GM19043 (cell line): ENCODE data around the gene SESN1.

ENCODE experiments used
- ATAC-seq: cut with Tn5 transposase; IDR thresholded peaks from one replicate; pipeline ENCODE4 v1.9.1; 2021; ENCODE audit warnings: low read depth; ENCODE audit not compliant: unreplicated experiment

The SESN1 gene

DNA sequence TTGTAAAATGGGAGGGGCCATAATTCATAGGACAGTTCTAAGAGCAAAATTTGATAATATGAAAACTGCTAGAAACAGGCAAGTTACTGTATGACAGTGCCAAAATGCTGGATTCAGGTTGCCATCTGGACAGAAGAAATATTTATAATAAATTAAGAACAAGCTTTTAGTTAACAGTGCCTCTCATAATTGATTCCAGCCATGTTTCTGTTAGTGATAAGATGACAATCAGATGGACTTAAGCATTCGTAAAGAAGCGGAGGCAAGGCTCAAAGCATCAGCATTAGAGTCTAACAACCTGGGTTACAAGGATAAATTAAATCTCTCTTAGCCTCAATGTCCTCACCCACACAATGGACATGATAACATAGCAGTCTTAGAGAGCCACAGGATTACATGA lies 61.0 kb downstream of the SESN1 start:
- ATAC-seq, result no peak

DNA sequence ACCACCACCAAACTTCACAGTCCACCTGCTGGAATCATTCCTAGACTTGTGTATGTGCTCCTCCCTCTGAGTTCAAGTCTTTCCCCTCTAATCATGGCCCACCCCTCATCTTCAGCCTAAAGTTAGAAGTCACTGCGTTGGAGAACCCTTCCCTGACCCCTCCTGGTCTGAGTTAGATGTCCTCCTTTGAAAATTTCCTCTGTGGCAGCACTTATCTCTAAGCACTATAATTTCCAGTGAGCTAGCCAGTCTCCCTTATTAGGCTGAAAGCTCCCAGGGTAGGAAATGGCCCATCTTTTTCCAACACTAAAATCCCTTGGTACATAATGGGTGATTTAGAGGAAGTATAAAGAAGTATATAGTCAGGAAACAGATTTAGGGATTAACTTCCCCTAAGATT lies 63.2 kb downstream of the SESN1 start:
- ATAC-seq, result no peak

DNA sequence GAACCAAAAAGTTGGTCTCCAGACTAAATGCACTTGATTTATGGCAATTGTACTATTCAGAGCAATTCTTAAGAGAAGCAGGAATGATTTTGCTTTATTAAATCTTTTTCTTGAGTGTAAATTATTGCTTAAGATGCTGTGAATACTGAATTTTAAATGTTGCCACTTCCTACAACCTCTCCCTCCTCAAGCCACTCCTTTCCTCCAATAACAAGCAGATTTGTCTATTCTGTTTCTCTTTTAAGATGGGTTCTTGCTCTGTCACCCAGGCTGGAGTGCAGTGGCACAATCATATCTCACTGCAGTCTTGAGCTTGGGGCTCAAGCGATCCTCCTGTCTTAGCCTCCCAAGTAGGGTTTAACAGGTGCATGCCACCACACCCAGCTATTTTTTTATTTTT lies 65.3 kb downstream of the SESN1 start:
- ATAC-seq, result no peak

DNA sequence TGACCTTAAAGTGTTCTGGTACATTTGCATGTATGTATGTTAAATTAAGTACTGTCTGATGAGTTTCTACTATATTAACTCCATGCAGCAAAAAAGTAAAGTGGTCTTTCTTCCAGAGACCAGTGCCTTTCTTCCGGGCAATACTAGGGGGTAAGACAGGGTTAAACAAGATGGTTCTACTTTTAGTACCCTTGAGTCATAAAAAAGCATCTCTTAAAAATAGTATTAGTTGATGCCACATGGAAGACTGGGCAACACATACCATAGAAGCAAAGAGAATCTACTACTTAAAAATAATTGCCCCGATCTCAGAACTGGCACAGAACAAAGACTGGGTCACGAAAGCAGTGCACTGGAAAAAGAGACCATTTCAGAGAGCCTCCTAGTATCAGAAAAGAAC lies 66.2 kb downstream of the SESN1 start:
- no peak for ATAC-seq

DNA sequence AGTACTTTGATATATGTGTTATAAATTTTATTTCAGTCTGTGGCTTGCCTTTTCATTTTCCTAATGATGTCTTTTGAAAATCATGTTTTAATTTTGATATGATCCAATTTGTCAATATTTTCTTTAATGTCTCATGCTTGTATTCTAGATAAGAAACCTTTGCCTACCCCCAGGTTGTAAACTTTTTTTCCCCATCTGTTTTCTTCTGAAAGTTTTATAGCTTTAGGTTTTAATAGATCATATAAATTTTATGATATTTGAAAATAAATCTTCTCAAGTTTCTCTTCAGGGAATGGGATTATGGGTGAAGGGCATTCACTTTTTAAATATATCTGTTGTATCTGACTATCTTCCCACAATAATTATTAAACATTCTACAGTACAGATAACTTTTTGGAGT lies 66.7 kb downstream of the SESN1 start:
- ATAC-seq, result no peak

DNA sequence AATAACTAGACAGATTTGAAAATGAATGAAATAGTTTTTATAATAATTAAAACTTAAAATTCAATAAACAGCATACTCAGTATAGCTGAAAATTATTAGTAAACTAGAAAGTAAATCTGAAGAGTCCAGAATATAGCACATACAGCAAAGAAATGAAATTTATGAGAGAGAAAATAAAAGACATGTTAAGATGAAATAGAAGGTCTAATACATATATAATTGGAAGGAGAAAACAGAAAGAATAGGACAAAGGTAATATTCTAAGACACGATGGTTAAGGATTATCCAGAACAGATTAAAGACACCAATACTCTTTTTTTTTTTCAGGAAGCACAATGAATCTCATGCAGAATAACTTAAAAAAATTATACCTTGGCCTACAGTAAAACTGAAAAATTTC lies 69.0 kb downstream of the SESN1 start:
- no peak for ATAC-seq

DNA sequence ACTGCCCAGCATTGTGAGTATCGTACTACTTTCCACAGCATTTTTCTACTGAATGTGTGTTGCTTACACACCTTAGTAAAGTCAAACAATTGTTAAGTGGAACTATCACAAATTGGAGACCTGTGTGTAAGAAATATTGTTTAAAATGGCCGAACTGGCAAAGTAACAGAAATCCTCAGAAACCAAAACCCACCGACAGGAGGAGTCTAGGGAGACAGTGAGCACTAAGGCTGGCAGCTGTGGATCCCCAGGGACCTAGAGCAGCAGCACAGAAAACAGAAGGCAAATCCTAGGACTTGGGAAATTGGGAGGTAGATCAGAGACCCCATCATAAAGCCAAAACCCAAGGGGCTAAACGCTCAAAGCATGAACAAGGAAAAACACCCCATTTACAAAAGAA lies 69.9 kb downstream of the SESN1 start:
- ATAC-seq, result no peak

DNA sequence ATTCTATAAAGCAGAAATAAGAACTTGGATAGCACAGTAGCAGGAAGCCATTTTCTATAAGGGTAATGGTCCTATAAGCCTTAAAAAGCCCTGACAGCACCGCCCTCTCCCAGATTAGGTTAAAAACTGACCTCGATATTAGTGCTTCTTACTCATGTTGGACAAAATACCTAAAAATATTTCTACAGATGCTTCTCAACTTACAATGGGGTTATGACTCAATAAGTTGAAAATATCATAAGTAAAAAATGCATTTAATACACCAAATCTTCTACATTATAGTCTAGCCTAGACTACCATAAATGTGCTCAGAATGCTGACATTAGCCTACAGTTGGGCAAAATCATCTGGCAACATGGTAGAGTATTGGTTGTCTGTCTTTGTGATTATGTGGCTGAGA lies 70.3 kb downstream of the SESN1 start:
- ATAC-seq, result no peak

DNA sequence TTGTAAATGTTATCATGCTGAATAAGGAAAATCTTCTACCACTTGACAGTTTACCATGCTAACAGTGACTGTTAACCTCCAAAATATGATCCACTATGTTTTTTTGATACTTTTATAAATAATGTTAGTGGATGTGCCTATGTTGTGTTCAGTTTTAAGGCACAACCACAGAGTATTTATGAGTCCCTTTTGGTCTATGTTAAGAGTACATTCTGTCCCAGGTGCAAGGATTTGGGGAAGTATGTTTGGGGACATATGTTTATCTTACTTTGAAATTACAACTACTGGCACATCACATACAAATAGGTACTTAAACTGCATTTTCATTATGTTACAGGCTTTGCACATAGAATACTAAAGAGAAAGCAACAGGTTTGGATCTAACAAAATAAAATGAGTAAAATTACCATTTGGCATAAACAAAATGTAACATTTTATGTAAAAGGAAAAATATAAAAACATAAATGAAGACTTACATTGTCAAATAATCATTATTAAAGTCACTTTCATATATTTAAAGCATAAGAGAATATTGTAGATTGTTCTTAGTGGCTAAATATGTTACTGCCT lies 71.2 kb downstream of the SESN1 start:
- no peak for ATAC-seq

DNA sequence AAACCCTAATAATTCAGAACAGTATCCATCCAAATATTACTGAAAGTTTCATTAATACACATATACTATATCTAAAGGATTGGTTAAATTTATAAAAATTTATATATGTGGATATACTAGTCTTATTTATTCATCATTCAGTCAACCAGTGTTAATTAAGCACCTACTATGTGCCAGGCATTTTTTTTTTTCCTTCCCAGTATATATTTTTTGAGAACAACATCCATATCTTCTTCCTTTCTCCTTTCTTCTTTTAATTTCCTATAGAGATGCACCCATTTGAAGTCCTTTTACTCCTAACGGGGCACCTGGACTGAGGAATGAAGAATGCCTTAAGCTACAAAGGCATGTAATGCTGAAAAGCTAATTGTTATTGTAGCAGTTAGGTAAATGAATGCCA lies 72.8 kb downstream of the SESN1 start:
- ATAC-seq, result no peak

DNA sequence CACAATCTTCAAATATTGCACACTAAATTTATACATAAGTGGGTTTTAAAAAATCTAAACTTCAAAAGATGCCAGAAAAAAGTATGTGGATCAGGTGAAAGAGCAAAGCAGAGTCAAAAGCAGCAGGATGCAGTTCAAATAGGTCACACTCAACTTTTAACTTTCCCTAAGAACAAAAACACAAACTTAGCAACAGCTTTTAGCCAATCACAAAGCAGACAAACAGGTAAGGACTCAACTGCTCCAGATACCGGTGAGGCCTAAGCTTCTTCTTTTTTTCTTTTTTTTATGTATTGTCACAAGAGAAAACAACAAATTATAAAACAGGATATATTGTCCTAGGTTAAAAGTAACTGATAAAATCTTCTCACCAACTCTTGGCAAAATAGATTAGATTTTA lies 74.7 kb downstream of the SESN1 start:
- no peak for ATAC-seq

DNA sequence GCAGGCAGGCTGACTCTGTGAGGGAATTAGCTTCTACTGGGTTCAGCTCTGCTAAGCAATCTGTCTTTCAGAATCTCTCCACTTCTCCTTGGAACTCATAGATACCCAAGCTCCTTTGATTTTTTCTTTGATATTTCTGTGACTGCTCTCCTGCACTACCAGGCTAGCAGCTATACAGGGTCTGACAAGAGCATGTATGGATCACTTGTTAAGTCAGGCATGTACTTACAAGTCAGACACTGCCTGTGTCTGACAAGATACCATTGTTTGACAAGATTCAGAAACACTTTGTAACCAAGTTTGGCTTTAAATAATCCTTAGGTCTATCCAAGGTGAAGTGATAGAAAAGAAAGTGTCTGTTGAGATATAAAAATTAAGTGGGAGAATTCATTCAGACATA lies 79.5 kb downstream of the SESN1 start:
- no peak for ATAC-seq

DNA sequence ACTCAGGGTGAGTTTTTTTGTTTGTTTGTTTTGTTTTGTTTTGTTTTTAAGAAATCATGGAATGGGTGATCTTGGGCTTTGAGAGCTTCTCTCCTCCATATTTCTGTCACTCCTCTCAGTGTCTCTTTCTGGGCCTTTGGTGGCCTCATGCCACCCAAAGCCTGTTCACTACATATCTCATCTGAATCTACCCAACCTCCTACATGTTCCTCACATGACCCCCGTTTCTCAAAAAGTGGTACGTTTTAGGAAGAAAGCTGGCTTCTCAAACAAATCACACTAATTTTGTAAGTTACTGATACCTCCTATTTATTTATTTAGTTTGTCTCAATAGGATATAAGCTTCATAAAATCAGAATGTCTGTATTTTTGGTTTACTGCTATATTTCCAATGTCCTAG lies 80.0 kb downstream of the SESN1 start:
- no peak for ATAC-seq

DNA sequence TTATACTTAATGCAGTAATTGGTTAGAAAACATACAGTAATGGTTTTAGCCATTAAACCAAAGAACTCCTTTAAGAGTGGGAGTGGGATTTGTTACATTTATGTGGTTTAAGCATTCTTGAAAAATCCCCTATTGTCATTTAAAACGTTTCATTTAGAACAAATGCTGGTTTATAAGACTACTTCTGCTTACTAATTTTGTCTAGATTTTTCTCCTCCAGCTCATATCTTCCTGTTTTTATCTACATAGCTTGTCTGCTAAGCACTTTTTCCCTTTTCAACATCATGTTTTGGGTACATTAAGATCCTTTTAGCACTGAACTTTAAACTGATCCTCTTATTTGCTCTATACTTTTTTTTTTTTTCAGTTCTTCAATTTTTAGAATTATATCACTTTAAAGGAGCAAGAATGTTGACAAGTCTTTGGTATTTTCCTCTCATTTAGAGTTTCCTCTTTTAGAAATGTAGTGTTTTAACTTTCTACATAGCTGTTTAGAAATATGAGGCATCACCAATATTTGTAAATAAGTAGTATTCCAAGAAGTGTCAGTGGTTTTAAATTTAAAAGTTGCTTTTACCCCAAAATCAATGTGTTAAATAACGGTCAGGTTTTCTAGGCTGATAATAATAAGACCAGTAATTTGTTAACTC lies 80.9 kb downstream of the SESN1 start:
- no peak for ATAC-seq

DNA sequence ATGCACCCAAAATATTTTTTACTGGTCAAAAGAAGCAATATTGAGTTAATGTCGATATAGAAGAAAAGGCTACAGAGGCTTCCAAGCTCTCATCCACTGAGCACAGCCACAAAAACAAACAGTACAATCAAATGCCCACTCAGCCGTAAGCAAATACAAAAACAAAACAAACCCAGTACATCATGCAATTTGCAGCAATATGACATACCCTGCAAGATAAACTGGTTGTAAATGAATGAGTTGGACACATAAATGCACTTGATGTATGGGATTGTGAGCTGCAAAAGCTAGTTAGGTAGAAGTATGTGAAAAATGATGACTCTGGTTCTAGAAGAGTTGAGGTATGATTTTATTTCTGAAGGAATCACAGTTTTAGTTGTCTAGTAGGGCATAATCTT lies 83.9 kb downstream of the SESN1 start:
- ATAC-seq, result no peak

DNA sequence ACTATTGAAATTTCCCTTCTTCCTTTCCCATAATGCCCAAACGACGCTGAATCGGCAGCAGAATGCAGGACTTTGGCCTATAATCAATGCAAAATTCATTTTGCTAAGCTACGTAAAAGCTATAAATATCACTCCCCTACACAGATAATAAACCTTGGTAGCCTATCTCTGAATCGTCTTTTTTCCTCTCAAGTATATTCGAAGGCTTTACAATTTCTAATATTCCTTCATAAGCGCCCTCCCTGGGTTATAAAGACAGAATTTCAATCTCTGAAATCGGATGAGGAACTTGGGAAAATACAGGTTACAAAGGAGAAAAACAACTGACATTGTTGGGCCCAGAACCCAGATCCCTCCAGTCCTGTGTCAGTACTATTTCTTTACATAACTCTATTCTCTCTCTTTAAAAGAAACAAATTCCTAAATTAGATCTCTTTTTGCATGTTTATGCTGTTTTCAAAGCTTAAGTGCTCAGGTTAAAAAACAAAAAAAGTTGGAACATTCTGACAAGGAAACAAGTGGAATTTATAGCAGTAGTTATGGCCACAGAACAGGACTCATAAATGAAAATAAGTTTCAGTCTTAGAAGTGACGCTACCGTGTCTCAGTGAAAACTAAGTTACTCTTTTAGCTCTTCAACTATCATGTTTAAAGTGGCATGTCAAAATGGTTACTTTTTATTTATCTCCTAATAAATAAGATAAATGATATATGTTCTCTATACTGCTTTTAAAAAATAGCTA lies 84.5 kb downstream of the SESN1 start:
- ATAC-seq, result no peak

DNA sequence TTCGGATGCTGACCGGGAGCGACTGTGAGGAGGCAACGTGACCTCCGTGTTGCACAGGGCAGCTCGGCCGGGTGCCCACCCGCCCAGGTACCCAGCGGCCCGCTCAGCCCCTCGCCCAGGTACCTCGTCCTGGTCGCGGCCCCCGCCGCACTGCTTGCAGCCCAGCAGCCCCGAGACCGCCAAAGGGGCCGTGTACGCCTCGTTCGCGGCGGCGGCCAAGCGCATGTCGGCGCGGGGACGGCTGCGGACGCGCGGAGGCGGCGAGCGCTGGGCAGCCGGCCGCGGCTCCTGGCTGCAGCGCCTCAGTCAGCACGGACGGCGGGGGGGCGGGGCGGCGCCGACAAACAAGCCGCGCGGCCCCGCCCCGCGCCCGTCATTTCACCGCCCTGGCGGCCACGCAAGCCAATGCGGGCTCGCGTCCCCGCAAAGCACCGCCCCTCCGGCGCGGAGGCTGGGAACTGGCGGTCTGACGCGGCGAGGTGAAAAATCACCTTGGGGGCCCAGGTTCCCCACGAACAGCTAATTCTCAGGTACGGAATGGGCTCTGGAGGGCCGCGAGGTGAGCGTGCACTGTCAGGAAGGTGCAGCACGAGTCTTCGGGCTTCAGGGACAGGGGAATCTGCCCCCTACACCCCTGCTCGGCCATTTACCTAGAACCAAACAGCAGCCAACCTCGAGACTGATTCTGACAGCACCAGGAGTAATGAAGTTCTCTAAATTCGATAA lies 85.2 kb downstream of the SESN1 start:
- peak; percentile 90 for ATAC-seq

DNA sequence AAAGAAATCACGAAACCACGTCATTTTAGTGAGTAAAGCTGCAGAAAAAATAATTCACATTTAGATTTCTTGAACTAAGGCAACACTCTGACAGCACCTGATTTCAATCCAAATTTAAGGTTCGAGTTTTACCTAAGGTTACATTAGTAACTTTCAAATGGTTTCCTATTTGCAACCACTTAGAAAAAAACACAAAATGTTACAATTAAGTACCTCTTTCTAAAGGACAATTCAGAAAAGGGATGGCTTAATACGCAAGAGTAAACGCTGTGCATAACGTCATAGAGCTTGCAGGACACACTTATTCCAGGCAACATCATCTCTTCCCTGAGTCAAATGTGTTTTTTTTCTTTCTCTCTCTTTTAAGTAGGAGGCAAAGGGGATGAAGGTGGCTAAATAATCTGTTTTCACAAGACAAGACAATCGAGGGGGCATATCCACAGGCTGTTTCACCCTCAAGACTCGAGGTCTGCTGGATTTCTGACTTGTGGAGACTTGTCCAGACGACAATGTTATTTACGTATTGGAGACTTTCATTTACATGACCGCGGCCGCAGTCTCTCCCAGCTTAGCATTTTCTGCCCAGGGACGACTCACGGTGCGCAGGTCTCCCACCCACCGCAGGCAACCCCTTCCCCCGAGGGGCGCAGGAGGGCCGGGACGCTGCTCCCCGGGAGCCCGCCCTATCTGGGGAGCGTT lies 86.0 kb downstream of the SESN1 start:
- ATAC-seq, result no peak

DNA sequence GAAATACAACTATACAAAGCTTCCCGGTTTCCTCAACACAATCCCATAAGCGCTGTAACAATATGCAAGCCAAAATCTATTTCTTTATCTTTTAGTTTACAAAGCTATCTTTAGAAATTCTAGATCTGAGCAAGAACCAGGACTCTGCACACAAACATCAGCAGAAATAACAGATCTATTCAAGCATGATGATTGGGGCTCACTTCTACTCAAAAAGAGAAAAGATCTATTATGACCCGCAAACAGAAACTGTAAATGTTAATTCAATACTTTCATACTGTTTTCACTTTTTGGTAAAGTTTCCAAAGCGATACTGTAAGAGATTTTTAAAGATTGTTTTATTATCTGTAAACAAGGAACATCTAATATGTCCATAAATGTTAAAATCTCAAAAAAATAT lies 86.6 kb downstream of the SESN1 start:
- no peak for ATAC-seq

DNA sequence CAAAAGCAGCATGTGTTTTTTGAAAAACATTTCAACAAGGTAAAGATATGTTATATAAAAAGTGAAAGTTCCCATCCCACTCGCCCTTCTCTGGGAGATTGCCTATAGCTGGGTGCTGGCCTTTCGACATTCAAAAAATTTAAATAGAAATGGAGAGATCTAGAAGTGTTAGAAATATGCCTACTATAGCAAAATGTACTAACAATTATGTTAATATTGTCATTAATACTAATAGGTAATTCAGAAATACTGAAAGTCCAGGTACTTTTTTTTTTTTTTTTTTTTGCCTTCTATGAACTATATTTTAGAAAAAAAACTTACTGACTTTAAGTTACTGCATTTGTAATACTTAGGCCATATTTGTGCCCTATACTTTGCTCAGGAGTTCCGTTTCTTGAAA lies 87.1 kb downstream of the SESN1 start:
- ATAC-seq, result no peak

DNA sequence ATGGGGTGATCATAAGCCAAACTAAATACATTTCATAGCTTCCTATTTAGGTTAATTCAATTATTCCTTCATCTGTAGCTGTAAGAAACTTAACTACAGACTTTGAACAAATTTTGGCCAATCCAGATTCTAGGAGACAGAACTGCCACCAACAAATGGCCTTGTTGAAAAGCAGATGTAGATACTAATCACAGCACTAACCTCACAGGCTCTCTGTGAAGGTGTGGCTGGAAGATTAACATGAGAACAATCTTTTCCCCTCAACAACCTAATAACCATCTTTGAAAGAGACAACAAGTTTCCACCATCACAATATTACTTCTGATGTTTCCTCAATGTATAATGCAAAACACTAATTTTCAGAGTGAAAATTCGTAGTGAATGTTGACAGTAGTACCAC lies 87.8 kb downstream of the SESN1 start:
- no peak for ATAC-seq
